HEK293 (cell line): ENCODE measurements around the gene TRIM33.

Experiments used
- CTCF ChIA-PET: fragments of 350-600 bp; formaldehyde crosslinking; extraction: SDS; loops from one replicate; lab custom pipeline; 2021; ENCODE audit warnings: antibody characterized with exemption; lab: Yijun Ruan, JAX
- POLR2A ChIA-PET: fragments of 300-600 bp; formaldehyde crosslinking; extraction: SDS; loops from one replicate; lab custom pipeline; 2020; ENCODE audit warnings: antibody characterized with exemption, inconsistent platforms; lab: Yijun Ruan, JAX
- H3K27ac ChIP-seq: fragments of 200-500 bp; sonication (Bioruptor generic); 2 replicates; pipeline ENCODE4 v1.5.1; 2014; ENCODE audit warnings: low read depth, low read length, control low read depth, inconsistent platforms; ENCODE audit errors: extremely low read depth
- H3K36me3 ChIP-seq, 2 experiments: fragments of 200-500 bp in 1 of 2; sonication (Bioruptor generic) in 1 of 2; 1 replicate in 1 of 2; 2 replicates in 1 of 2; pipeline ENCODE4 v1.5.1; 2014 to 2017; ENCODE audit warnings: inconsistent platforms in 2 of 2, low read length in 2 of 2; ENCODE audit not compliant: control insufficient read depth in 2 of 2, insufficient read depth in 1 of 2
- H3K4me1 ChIP-seq: fragments of 200-500 bp; sonication (Bioruptor generic); 2 replicates; pipeline ENCODE4 v1.5.1; 2014; ENCODE audit warnings: mild to moderate bottlenecking, low read length, inconsistent platforms; ENCODE audit not compliant: control insufficient read depth, insufficient read depth
- H3K4me3 ChIP-seq: 2 replicates; pipeline ENCODE4 v1.5.1; 2011; ENCODE audit warnings: low read depth, mild to moderate bottlenecking, control low read depth, low read length, moderate library complexity
- H3K9me3 ChIP-seq: fragments of 200-500 bp; sonication (Bioruptor generic); 2 replicates; pipeline ENCODE4 v1.5.1; 2014; ENCODE audit warnings: low read depth, low read length, inconsistent platforms; ENCODE audit not compliant: control insufficient read depth, insufficient read depth
- HIC1 ChIP-seq: fragments of 450-650 bp; formaldehyde crosslinking; IDR thresholded peaks from 2 replicates; pipeline ENCODE4 v1.5.1; 2016; ENCODE audit warnings: missing biosample characterization, missing genetic modification characterization
- KLF10 ChIP-seq: fragments of 450-650 bp; IDR thresholded peaks from 2 replicates; pipeline ENCODE4 v1.5.1; 2018; ENCODE audit warnings: missing biosample characterization, mild to moderate bottlenecking, missing genetic modification characterization
- KLF9 ChIP-seq: fragments of 450-650 bp; formaldehyde crosslinking; IDR thresholded peaks from 2 replicates; pipeline ENCODE4 v1.5.1; 2016; ENCODE audit warnings: missing biosample characterization, missing genetic modification characterization, low read depth
- OSR2 ChIP-seq: fragments of 450-650 bp; formaldehyde crosslinking; IDR thresholded peaks from 2 replicates; pipeline ENCODE4 v1.5.1; 2016; ENCODE audit warnings: missing biosample characterization, missing genetic modification characterization
- ZNF37A ChIP-seq: fragments of 450-650 bp; IDR thresholded peaks from 2 replicates; pipeline ENCODE4 v1.5.1; 2018; ENCODE audit warnings: missing biosample characterization, missing genetic modification characterization
- ZNF561 ChIP-seq: fragments of 450-650 bp; IDR thresholded peaks from 2 replicates; pipeline ENCODE4 v1.5.1; 2018; ENCODE audit warnings: missing biosample characterization, missing genetic modification characterization, borderline replicate concordance
- ZNF585B ChIP-seq: fragments of 450-650 bp; formaldehyde crosslinking; IDR thresholded peaks from 2 replicates; pipeline ENCODE4 v1.5.1; 2016; ENCODE audit warnings: missing biosample characterization, missing genetic modification characterization
- ZNF670 ChIP-seq: fragments of 450-650 bp; formaldehyde crosslinking; IDR thresholded peaks from 2 replicates; pipeline ENCODE4 v1.5.1; 2016; ENCODE audit warnings: missing biosample characterization, missing genetic modification characterization, low read depth
- ZNF677 ChIP-seq: fragments of 450-650 bp; IDR thresholded peaks from 2 replicates; pipeline ENCODE4 v1.5.0; 2018; ENCODE audit warnings: missing biosample characterization, mild to moderate bottlenecking, missing genetic modification characterization, moderate library complexity
- ZNF76 ChIP-seq: fragments of 450-650 bp; formaldehyde crosslinking; IDR thresholded peaks from 2 replicates; pipeline ENCODE4; 2016; ENCODE audit warnings: low read depth, missing biosample characterization, missing genetic modification characterization, borderline replicate concordance
- ZNF776 ChIP-seq: fragments of 450-650 bp; formaldehyde crosslinking; IDR thresholded peaks from 2 replicates; pipeline ENCODE4 v1.5.0; 2017; ENCODE audit warnings: missing biosample characterization, missing genetic modification characterization, borderline replicate concordance
- ZNF791 ChIP-seq: fragments of 450-650 bp; formaldehyde crosslinking; IDR thresholded peaks from 2 replicates; pipeline ENCODE4 v1.5.1; 2016; ENCODE audit warnings: missing biosample characterization, missing genetic modification characterization
- TF ChIP-seq, protein P1 (sequence below): fragments of 450-650 bp; formaldehyde crosslinking; IDR thresholded peaks from 2 replicates; pipeline ENCODE4 v1.5.1; 2016; ENCODE audit warnings: missing biosample characterization, missing genetic modification characterization, borderline replicate concordance
- TF ChIP-seq, protein P2 (sequence below): fragments of 450-650 bp; IDR thresholded peaks from 2 replicates; pipeline ENCODE4 v1.5.1; 2018; ENCODE audit warnings: missing biosample characterization, mild to moderate bottlenecking, missing genetic modification characterization
- TF ChIP-seq, protein P3 (sequence below): fragments of 450-650 bp; formaldehyde crosslinking; IDR thresholded peaks from 2 replicates; pipeline ENCODE4 v1.5.1; 2016; ENCODE audit warnings: missing biosample characterization, missing genetic modification characterization

Gene TRIM33

GRCh38 chr1:114473796-114474195 is 37.2 kb downstream of the TRIM33 start:
- Histone ChIP-seq H3K4me1 (no peaks in the 10 kb centered on the region), H3K27ac (no peak overlapping the region), H3K9me3 (no peaks in the 10 kb centered on the region), H3K4me3 (no peak overlapping the region), H3K36me3 (no peaks in the 10 kb centered on the region; a peak in 1 of 3 replicates)
- no peak for TF ChIP-seq ZNF791
- no peak for TF ChIP-seq ZNF37A (tag by site-specific recombination)
- TF ChIP-seq, protein P1, sequence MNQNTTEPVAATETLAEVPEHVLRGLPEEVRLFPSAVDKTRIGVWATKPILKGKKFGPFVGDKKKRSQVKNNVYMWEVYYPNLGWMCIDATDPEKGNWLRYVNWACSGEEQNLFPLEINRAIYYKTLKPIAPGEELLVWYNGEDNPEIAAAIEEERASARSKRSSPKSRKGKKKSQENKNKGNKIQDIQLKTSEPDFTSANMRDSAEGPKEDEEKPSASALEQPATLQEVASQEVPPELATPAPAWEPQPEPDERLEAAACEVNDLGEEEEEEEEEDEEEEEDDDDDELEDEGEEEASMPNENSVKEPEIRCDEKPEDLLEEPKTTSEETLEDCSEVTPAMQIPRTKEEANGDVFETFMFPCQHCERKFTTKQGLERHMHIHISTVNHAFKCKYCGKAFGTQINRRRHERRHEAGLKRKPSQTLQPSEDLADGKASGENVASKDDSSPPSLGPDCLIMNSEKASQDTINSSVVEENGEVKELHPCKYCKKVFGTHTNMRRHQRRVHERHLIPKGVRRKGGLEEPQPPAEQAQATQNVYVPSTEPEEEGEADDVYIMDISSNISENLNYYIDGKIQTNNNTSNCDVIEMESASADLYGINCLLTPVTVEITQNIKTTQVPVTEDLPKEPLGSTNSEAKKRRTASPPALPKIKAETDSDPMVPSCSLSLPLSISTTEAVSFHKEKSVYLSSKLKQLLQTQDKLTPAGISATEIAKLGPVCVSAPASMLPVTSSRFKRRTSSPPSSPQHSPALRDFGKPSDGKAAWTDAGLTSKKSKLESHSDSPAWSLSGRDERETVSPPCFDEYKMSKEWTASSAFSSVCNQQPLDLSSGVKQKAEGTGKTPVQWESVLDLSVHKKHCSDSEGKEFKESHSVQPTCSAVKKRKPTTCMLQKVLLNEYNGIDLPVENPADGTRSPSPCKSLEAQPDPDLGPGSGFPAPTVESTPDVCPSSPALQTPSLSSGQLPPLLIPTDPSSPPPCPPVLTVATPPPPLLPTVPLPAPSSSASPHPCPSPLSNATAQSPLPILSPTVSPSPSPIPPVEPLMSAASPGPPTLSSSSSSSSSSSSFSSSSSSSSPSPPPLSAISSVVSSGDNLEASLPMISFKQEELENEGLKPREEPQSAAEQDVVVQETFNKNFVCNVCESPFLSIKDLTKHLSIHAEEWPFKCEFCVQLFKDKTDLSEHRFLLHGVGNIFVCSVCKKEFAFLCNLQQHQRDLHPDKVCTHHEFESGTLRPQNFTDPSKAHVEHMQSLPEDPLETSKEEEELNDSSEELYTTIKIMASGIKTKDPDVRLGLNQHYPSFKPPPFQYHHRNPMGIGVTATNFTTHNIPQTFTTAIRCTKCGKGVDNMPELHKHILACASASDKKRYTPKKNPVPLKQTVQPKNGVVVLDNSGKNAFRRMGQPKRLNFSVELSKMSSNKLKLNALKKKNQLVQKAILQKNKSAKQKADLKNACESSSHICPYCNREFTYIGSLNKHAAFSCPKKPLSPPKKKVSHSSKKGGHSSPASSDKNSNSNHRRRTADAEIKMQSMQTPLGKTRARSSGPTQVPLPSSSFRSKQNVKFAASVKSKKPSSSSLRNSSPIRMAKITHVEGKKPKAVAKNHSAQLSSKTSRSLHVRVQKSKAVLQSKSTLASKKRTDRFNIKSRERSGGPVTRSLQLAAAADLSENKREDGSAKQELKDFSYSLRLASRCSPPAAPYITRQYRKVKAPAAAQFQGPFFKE (tag by site-specific recombination): no peak
- TF ChIP-seq, protein P2, sequence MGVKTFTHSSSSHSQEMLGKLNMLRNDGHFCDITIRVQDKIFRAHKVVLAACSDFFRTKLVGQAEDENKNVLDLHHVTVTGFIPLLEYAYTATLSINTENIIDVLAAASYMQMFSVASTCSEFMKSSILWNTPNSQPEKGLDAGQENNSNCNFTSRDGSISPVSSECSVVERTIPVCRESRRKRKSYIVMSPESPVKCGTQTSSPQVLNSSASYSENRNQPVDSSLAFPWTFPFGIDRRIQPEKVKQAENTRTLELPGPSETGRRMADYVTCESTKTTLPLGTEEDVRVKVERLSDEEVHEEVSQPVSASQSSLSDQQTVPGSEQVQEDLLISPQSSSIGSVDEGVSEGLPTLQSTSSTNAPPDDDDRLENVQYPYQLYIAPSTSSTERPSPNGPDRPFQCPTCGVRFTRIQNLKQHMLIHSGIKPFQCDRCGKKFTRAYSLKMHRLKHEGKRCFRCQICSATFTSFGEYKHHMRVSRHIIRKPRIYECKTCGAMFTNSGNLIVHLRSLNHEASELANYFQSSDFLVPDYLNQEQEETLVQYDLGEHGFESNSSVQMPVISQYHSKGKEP: no peak
- TF ChIP-seq, protein P3, sequence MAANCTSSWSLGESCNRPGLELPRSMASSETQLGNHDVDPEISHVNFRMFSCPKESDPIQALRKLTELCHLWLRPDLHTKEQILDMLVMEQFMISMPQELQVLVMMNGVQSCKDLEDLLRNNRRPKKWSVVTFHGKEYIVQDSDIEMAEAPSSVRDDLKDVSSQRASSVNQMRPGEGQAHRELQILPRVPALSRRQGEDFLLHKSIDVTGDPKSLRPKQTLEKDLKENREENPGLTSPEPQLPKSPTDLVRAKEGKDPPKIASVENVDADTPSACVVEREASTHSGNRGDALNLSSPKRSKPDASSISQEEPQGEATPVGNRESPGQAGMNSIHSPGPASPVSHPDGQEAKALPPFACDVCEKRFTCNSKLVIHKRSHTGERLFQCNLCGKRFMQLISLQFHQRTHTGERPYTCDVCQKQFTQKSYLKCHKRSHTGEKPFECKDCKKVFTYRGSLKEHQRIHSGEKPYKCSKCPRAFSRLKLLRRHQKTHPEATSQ (tag by site-specific recombination): no peak
- TF ChIP-seq HIC1: no peak
- TF ChIP-seq KLF9 (tag by site-specific recombination): no peak
- TF ChIP-seq ZNF670 (tag by site-specific recombination): no peak
- no peak for TF ChIP-seq ZNF776 (tag by site-specific recombination)
- no peak for TF ChIP-seq KLF10
- TF ChIP-seq ZNF561 (tag by site-specific recombination): no peak
- TF ChIP-seq ZNF585B: no peak
- no peak for TF ChIP-seq OSR2 (tag by site-specific recombination)
- no peak for TF ChIP-seq ZNF76 (tag by site-specific recombination)
- no peak for TF ChIP-seq ZNF677 (tag by site-specific recombination)
- CTCF ChIA-PET: no interaction called here
- POLR2A ChIA-PET: interaction anchor here (0.7 kb wide), 1 partner anchor 37 kb away, joined by 8 read pairs; no protein-coding TSS in a partner anchor
